ENCODE results near the gene LCN15.

LCN15 gene

DNA sequence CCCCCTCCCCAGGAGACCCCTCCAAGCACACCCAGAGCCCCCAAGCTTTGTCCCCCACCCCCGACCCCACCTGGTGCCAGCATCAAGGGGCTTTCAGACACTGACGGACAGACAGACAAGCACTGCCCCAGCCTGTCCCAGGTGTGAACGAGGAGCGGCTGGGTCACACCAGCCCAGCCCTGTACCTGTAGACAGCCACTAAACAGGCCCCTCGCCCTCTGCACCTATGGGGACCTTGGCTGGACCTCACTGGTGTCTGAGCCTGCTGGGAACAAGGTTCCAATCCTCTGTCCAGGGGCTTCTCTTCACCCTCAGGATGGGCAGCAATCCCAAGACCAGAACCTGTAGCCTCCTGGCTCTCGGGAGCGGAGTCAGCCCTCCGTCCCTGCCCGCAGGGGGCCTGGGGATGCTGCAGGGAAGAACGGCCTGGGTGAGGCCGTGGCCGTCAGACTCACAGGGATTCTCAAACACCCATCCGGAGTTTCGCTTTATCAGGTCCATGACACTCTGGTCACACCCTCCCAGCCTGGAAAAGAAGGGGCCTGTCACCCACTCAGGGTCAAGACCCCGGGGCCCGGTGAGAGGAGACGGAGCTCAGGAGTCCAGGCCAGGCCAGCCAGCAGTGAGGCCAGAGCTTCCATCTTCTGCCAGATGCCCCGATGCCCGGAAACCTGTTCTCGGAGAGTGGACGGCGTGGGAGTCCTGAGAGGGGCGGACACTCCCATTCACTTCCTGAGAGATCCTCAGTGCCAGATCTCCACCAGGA is 18.7 kb downstream of the LCN15 start:
- H3K4me3 ChIP-seq (ENCODE audit: control insufficient read depth in 1 of 7, extremely low read depth in 1 of 7, insufficient read depth in 4 of 7, low read depth in 2 of 7, low read length in 6 of 7), result no peak overlapping the region
- CTCF ChIA-PET, result interaction anchor here (1.2 to 5.3 kb wide), 6 partner anchors 11 to 116 kb away, joined by 3 to 38 read pairs (median 4); no protein-coding TSS in a partner anchor
- H3K9me3 ChIP-seq (ENCODE audit: control extremely low read depth in 1 of 5, control insufficient read depth in 4 of 5, insufficient read depth in 2 of 5, low read depth in 1 of 5, low read length in 4 of 5), result no peaks in the 10 kb centered on the region
- POLR2A ChIA-PET, result interaction anchor here (2.2 kb wide), 1 partner anchor 17 kb away, joined by 17 read pairs; no protein-coding TSS in a partner anchor
- H3K27me3 ChIP-seq (replicated peaks in 2 of 5; ENCODE audit: control insufficient read depth in 4 of 5, insufficient read depth in 5 of 5, low read length in 4 of 5), result peaks cover 0 to 2% (median 0%) of the 10 kb centered on the region in 5 experiments
- peaks cover 0 to 71% (median 54%) of the 10 kb centered on the region in 4 experiments for H3K4me1 ChIP-seq (ENCODE audit: control extremely low read depth in 1 of 4, control insufficient read depth in 4 of 4, insufficient read depth in 4 of 4, low read length in 3 of 4)
- 93% methylated on average over 17 of the region's 23 CpGs for WGBS (ENCODE audit: insufficient coverage)
- H3K27ac ChIP-seq (ENCODE audit: insufficient read depth in 1 of 2, low read depth in 1 of 2, low read length in 2 of 2, poor library complexity in 1 of 2, severe bottlenecking in 2 of 2), result no peak overlapping the region
- DNase-seq, result no peak
- H3K36me3 ChIP-seq (ENCODE audit: control insufficient read depth in 4 of 4, insufficient read depth in 4 of 4, low read length in 3 of 4), result no peaks in the 10 kb centered on the region

DNA sequence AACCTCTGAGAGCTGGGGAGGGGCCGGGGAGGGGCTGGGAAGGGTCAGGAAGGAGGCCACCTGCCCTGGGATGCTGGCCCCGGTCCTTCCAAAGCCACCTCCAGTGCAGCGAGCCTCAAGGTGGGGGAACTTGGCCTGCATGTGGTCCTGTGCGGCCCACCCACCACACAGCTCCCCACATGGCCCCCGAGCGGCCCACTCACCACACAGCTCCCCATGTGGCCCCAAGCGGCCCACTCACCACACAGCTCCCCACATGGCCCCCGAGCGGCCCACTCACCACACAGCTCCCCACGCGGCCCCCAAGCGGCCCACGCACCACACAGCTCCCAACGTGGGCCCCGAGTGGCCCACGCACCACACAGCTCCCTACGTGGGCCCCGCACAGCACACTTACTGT is 19.5 kb downstream of the LCN15 start:
- H3K27me3 ChIP-seq (replicated peaks in 2 of 5; ENCODE audit: control insufficient read depth in 4 of 5, insufficient read depth in 5 of 5, low read length in 4 of 5), result peaks cover 0 to 2% (median 0%) of the 10 kb centered on the region in 5 experiments
- H3K9me3 ChIP-seq (ENCODE audit: control extremely low read depth in 1 of 5, control insufficient read depth in 4 of 5, insufficient read depth in 2 of 5, low read depth in 1 of 5, low read length in 4 of 5), result no peaks in the 10 kb centered on the region
- H3K27ac ChIP-seq (ENCODE audit: insufficient read depth in 1 of 2, low read depth in 1 of 2, low read length in 2 of 2, poor library complexity in 1 of 2, severe bottlenecking in 2 of 2), result no peak overlapping the region
- no peaks in the 10 kb centered on the region for H3K36me3 ChIP-seq (ENCODE audit: control insufficient read depth in 4 of 4, insufficient read depth in 4 of 4, low read length in 3 of 4)
- ChIA-PET CTCF (interaction anchor here (1.2 to 5.3 kb wide), 5 partner anchors 12 to 115 kb away, joined by 3 to 38 read pairs (median 4); no protein-coding TSS in a partner anchor), POLR2A (interaction anchor here (2.2 kb wide), 1 partner anchor 17 kb away, joined by 17 read pairs; no protein-coding TSS in a partner anchor)
- DNase-seq, result peak in 1 of 3 donors; percentile 50
- 98% methylated on average over 7 of the region's 18 CpGs for WGBS (ENCODE audit: insufficient coverage)
- H3K4me3 ChIP-seq (ENCODE audit: control insufficient read depth in 1 of 7, extremely low read depth in 1 of 7, insufficient read depth in 4 of 7, low read depth in 2 of 7, low read length in 6 of 7), result no peak overlapping the region
- peaks cover 0 to 65% (median 52%) of the 10 kb centered on the region in 4 experiments for H3K4me1 ChIP-seq (ENCODE audit: control extremely low read depth in 1 of 4, control insufficient read depth in 4 of 4, insufficient read depth in 4 of 4, low read length in 3 of 4)

DNA sequence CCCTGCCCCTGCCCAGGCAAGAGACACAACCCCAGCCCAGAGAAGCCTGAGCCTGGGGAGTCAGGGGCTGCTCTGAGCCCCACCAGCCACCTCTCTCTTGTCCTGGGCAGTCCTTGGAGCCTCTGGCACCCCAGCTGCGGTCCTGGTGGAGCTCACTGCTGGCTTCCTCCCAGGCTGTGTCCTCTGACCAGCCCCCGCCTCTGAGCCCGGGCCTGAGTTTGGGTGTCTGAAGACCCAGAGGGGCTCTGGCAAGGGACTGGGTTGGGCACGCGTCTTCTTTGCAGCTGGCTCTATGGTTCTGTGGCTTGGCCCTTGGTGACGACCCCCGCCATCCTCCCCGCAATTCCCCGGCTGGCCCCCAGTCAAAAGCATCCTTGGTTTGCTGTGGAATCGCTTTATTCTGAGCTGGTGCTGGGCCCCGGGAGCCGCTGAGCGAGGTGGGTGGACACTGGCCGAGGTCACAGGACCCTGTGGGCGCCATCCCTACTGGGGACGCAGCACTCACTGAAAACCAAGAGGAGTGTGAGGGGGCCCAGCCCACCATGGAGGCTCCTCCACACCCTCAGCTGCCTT is 20.6 kb downstream of the LCN15 start:
- CTCF ChIA-PET, result interaction anchor here (1.2 to 5.3 kb wide), 4 partner anchors 10 to 18 kb away, joined by 4 to 38 read pairs (median 6); no protein-coding TSS in a partner anchor
- H3K27me3 ChIP-seq (replicated peaks in 2 of 5; ENCODE audit: control insufficient read depth in 4 of 5, insufficient read depth in 5 of 5, low read length in 4 of 5), result peaks cover 0 to 2% (median 0%) of the 10 kb centered on the region in 5 experiments
- POLR2A ChIA-PET, result interaction anchor here (2.2 kb wide), 1 partner anchor 15 kb away, joined by 17 read pairs; no protein-coding TSS in a partner anchor
- no peak overlapping the region for H3K4me3 ChIP-seq (ENCODE audit: control insufficient read depth in 1 of 7, extremely low read depth in 1 of 7, insufficient read depth in 4 of 7, low read depth in 2 of 7, low read length in 6 of 7)
- no peak for DNase-seq
- no peaks in the 10 kb centered on the region for H3K36me3 ChIP-seq (ENCODE audit: control insufficient read depth in 4 of 4, insufficient read depth in 4 of 4, low read length in 3 of 4)
- H3K9me3 ChIP-seq (ENCODE audit: control extremely low read depth in 1 of 5, control insufficient read depth in 4 of 5, insufficient read depth in 2 of 5, low read depth in 1 of 5, low read length in 4 of 5), result no peaks in the 10 kb centered on the region
- peaks cover 0 to 55% (median 42%) of the 10 kb centered on the region in 4 experiments for H3K4me1 ChIP-seq (ENCODE audit: control extremely low read depth in 1 of 4, control insufficient read depth in 4 of 4, insufficient read depth in 4 of 4, low read length in 3 of 4)
- 95% methylated on average over 16 of the region's 16 CpGs for WGBS (ENCODE audit: insufficient coverage)
- no peak overlapping the region for H3K27ac ChIP-seq (ENCODE audit: insufficient read depth in 1 of 2, low read depth in 1 of 2, low read length in 2 of 2, poor library complexity in 1 of 2, severe bottlenecking in 2 of 2)

DNA sequence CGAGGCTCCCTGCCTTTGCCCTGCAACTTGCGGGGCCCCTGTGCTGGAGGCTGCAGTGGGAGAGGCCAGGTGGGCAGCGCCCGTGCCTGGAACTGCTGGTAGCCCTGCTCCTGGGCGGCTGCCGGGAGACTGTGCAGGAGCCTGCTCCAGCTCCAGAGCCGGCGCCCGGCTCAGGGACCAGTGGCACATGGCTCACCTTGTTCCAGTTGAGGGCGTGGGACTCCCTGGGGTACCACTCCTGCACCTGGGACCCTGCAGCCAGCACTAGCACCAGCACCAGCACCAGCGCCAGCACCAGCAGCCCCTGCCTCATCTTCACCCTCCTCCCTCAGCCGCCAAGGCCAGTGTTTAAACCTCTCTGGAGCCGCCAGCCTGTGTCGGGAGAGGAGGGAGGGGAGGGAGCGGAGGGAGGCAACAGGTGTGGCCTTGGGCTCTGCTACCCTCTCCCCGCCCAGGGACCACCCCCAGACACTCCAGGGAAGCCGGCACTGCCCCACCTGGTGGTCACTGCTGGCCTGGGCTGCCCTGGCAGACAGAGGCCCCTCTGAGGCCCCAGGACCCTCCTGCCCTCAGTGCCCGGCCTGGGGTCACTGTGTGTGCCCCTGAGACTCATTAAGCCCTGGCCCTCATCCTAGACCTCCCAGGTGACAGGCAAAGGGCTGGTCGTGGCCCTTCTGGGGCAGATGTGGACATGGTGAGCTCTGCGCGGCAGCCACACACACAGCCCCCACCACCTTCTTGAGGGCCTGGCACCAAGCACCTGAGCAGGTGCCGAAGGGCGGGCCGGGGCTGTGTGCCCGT is 21.5 kb downstream of the LCN15 start, which contains the start of gene LCN10:
Gene LCN10, minus strand, starts transcription at position 350 of the 801 bp plus-strand sequence. Its CDS starts 37 bp downstream, at position 313.
- POLR2A ChIA-PET, result interaction anchor here (1.9 kb wide), 1 partner anchor 14 kb away, joined by 14 read pairs; no protein-coding TSS in a partner anchor
- peaks cover 0 to 46% (median 33%) of the 10 kb centered on the region in 4 experiments for H3K4me1 ChIP-seq (ENCODE audit: control extremely low read depth in 1 of 4, control insufficient read depth in 4 of 4, insufficient read depth in 4 of 4, low read length in 3 of 4)
- H3K36me3 ChIP-seq (ENCODE audit: control insufficient read depth in 4 of 4, insufficient read depth in 4 of 4, low read length in 3 of 4), result no peaks in the 10 kb centered on the region
- CTCF ChIA-PET, result interaction anchor here (1.0 to 5.3 kb wide), 6 partner anchors 9 to 47 kb away, joined by 3 to 38 read pairs (median 6); no protein-coding TSS in a partner anchor
- H3K27ac ChIP-seq (ENCODE audit: insufficient read depth in 1 of 2, low read depth in 1 of 2, low read length in 2 of 2, poor library complexity in 1 of 2, severe bottlenecking in 2 of 2), result no peak within 1 kb of the TSS
- no peak for DNase-seq
- peak within 1 kb of the TSS in 5 of 7 experiments; percentile 1 to 59 (median 36) for H3K4me3 ChIP-seq (ENCODE audit: control insufficient read depth in 1 of 7, extremely low read depth in 1 of 7, insufficient read depth in 4 of 7, low read depth in 2 of 7, low read length in 6 of 7)
- H3K9me3 ChIP-seq (ENCODE audit: control extremely low read depth in 1 of 5, control insufficient read depth in 4 of 5, insufficient read depth in 2 of 5, low read depth in 1 of 5, low read length in 4 of 5), result no peaks in the 10 kb centered on the region
- WGBS (ENCODE audit: insufficient coverage), result 84% methylated on average over 13 of the region's 25 CpGs
- H3K27me3 ChIP-seq (replicated peaks in 2 of 5; ENCODE audit: control insufficient read depth in 4 of 5, insufficient read depth in 5 of 5, low read length in 4 of 5), result peaks cover 0 to 2% (median 0%) of the 10 kb centered on the region in 5 experiments

DNA sequence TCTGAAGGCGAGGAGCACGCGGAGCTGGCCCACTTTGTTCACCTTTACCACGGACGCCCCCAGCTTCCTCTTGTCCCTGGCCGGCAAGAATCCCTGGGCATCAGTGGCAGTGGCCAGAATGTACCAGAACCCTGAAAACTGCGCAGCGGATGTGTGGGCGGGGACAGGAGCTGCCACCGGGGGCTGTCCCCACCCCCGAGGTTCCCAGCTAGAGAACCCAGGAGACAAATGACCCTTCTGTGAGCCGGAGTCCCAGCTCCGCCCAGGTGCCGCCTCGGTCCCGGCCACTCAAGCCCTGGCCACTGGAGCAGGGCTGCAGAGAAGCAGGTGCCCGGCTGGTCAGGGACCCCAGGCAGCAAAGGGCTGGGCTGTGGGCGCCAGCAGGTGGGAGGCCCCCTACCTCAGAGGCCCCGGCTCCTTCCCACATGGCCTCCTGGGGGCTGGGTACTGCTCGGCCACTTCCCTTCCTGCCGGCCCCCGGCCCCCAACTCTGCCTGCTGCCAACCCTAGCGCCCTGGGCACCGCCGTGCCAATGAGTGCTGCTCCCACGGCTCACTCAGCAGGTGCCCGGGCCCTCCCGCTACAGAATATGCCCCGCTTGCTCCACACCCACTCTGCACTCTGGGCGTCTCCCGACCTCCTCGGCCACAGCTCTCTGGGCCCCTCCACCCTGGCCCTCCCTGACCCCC is 22.3 kb downstream of the LCN15 start:
- ChIA-PET POLR2A (interaction anchor here (1.0 to 1.9 kb wide), 2 partner anchors 14 to 23 kb away, joined by 5 to 14 read pairs; no protein-coding TSS in a partner anchor), CTCF (interaction anchor here (0.7 to 3.6 kb wide), 7 partner anchors 8 to 46 kb away, joined by 3 to 24 read pairs (median 3); no protein-coding TSS in a partner anchor)
- H3K4me3 ChIP-seq (ENCODE audit: control insufficient read depth in 1 of 7, extremely low read depth in 1 of 7, insufficient read depth in 4 of 7, low read depth in 2 of 7, low read length in 6 of 7), result peak overlapping the region in 5 of 7 experiments; percentile 1 to 59 (median 36)
- DNase-seq, result no peak
- H3K27me3 ChIP-seq (replicated peaks in 2 of 5; ENCODE audit: control insufficient read depth in 4 of 5, insufficient read depth in 5 of 5, low read length in 4 of 5), result peaks cover 0 to 2% (median 0%) of the 10 kb centered on the region in 5 experiments
- H3K4me1 ChIP-seq (ENCODE audit: control extremely low read depth in 1 of 4, control insufficient read depth in 4 of 4, insufficient read depth in 4 of 4, low read length in 3 of 4), result peaks cover 0 to 39% (median 32%) of the 10 kb centered on the region in 4 experiments
- no peaks in the 10 kb centered on the region for H3K9me3 ChIP-seq (ENCODE audit: control extremely low read depth in 1 of 5, control insufficient read depth in 4 of 5, insufficient read depth in 2 of 5, low read depth in 1 of 5, low read length in 4 of 5)
- 8% methylated on average over 28 of the region's 32 CpGs for WGBS (ENCODE audit: insufficient coverage)
- H3K36me3 ChIP-seq (ENCODE audit: control insufficient read depth in 4 of 4, insufficient read depth in 4 of 4, low read length in 3 of 4), result no peaks in the 10 kb centered on the region
- H3K27ac ChIP-seq (ENCODE audit: insufficient read depth in 1 of 2, low read depth in 1 of 2, low read length in 2 of 2, poor library complexity in 1 of 2, severe bottlenecking in 2 of 2), result no peak overlapping the region

All from common myeloid progenitor, CD34-positive (primary cell).